Caco-2 (cell line): ENCODE data around the gene DNAJC24. TPM values are rescaled to one million over a fixed set of nuclear protein-coding genes. Genes with fewer than 3 reads are reported as not detected.

Experiments used
- BruUV-seq: library from RNA; stranded (reverse); fragments of 400-500 nt; replicated peaks from 2 replicates; lab custom pipeline; 2021; lab: Mats Ljungman, UMichigan
- CTCF ChIA-PET: fragments of 300-600 bp; sonication (Branson Sonifier 250); formaldehyde crosslinking; loops from one replicate; lab custom pipeline; 2022; ENCODE audit warnings: antibody characterized with exemption; lab: Charles Lee
- POLR2A ChIA-PET: fragments of 300-600 bp; sonication (Branson Sonifier 250); formaldehyde crosslinking; loops from one replicate; lab custom pipeline; 2022; ENCODE audit warnings: antibody characterized with exemption; lab: Charles Lee
- DNase-seq, 2 experiments: peaks; one replicate each; pipeline versions ENCODE4 v3.0.0 to v3.0.0-alpha.2; 2020 to 2022
- H3K27me3 ChIP-seq: replicated peaks from 2 replicates; pipeline ENCODE4 v1.6.0; 2011; ENCODE audit warnings: low read length; ENCODE audit not compliant: control insufficient read depth, insufficient read depth
- H3K36me3 ChIP-seq: 2 replicates; pipeline ENCODE4 v1.5.1; 2011; ENCODE audit warnings: low read length; ENCODE audit not compliant: control insufficient read depth, insufficient read depth
- H3K4me1 ChIP-seq: fragments of 250-450 bp; sonication (Bioruptor Pico); 2 replicates; pipeline ENCODE4 v1.5.1; 2020; ENCODE audit warnings: mild to moderate bottlenecking
- H3K4me3 ChIP-seq: 2 replicates; pipeline ENCODE4 v1.5.1; 2011; ENCODE audit warnings: low read depth, mild to moderate bottlenecking, control low read depth, low read length
- H3K9me3 ChIP-seq: fragments of 250-450 bp; sonication (Bioruptor Pico); 2 replicates; pipeline ENCODE4 v1.5.1; 2020; ENCODE audit warnings: mild to moderate bottlenecking, moderate library complexity
- H3K27ac Mint-ChIP-seq: one replicate; pipeline ENCODE4 v1.8.0; 2022; ENCODE audit warnings: mixed read lengths; ENCODE audit not compliant: unreplicated experiment
- H3K27me3 Mint-ChIP-seq: one replicate; pipeline ENCODE4 v1.8.0; 2022; ENCODE audit warnings: mixed read lengths; ENCODE audit not compliant: insufficient read depth, unreplicated experiment
- H3K36me3 Mint-ChIP-seq: one replicate; pipeline ENCODE4 v1.8.0; 2022; ENCODE audit warnings: mild to moderate bottlenecking, mixed read lengths; ENCODE audit not compliant: insufficient read depth, unreplicated experiment
- H3K4me1 Mint-ChIP-seq: one replicate; pipeline ENCODE4 v1.8.0; 2022; ENCODE audit warnings: low read depth, mixed read lengths; ENCODE audit not compliant: unreplicated experiment
- H3K4me3 Mint-ChIP-seq: one replicate; pipeline ENCODE4 v1.8.0; 2022; ENCODE audit warnings: mild to moderate bottlenecking, moderate library complexity, mixed read lengths; ENCODE audit not compliant: unreplicated experiment
- H3K9me3 Mint-ChIP-seq: one replicate; pipeline ENCODE4 v1.8.0; 2022; ENCODE audit warnings: mixed read lengths; ENCODE audit not compliant: unreplicated experiment
- intact Hi-C: fragments of 100-400 bp; cut with micrococcal nuclease; formaldehyde crosslinking; loops from one replicate; pipeline ENCODE4 v1.10.0; 2022; ENCODE audit not compliant: unreplicated experiment
- total RNA-seq: library from RNA; stranded (reverse); gene quantifications from 2 replicates; pipeline ENCODE4 v1.2.3, GENCODE V29; 2022
- TF ChIP-seq, protein P1 (sequence below), 2 experiments: fragments of 200-600 bp in 1 of 2; IDR thresholded peaks; 1 replicate in 1 of 2; 2 replicates in 1 of 2; pipeline versions ENCODE4 v1.5.1 to v1.8.0; 2011 to 2022; ENCODE audit warnings: antibody characterized with exemption in 1 of 2, control low read depth in 1 of 2, inconsistent platforms in 1 of 2, low read depth in 1 of 2, low read length in 1 of 2, mild to moderate bottlenecking in 1 of 2, moderate library complexity in 1 of 2; ENCODE audit not compliant: insufficient read depth in 1 of 2, severe bottlenecking in 1 of 2, unreplicated experiment in 1 of 2

Gene DNAJC24
- total RNA-seq, 1 experiment from 2014 or later = 14.8 TPM

DNA sequence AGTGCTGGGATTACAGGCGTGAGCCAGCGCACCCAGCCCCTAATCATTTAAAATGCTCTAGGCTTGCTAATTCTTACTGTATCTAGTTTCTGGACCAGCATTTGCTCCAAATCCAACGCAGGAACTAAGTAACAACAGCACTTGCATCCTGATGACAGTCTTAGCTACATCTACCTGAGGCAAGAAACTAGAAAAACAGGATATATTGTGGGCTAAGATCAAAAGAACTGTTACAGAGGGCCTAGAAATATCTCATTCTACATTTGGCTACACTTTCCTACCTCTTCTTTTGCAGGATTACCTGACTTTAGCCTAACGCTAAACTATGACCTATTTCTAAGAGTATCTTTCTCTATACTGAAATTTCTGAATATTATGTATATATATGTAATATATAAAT is 7.9 kb upstream of the DNAJC24 start:
- no peak for DNase-seq
- CTCF ChIA-PET = no interaction called here
- TF ChIP-seq, protein P1, sequence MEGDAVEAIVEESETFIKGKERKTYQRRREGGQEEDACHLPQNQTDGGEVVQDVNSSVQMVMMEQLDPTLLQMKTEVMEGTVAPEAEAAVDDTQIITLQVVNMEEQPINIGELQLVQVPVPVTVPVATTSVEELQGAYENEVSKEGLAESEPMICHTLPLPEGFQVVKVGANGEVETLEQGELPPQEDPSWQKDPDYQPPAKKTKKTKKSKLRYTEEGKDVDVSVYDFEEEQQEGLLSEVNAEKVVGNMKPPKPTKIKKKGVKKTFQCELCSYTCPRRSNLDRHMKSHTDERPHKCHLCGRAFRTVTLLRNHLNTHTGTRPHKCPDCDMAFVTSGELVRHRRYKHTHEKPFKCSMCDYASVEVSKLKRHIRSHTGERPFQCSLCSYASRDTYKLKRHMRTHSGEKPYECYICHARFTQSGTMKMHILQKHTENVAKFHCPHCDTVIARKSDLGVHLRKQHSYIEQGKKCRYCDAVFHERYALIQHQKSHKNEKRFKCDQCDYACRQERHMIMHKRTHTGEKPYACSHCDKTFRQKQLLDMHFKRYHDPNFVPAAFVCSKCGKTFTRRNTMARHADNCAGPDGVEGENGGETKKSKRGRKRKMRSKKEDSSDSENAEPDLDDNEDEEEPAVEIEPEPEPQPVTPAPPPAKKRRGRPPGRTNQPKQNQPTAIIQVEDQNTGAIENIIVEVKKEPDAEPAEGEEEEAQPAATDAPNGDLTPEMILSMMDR (IDR thresholded peaks at IDR 0.05; ENCODE audit: insufficient read depth in 1 of 2, low read depth in 1 of 2, low read length in 1 of 2, severe bottlenecking in 1 of 2, unreplicated experiment in 1 of 2) = no peak
- H3K4me1 Mint-ChIP-seq = no peaks in the 10 kb centered on the region
- no peak overlapping the region for H3K27ac Mint-ChIP-seq
- no peak overlapping the region for H3K4me3 Mint-ChIP-seq
- POLR2A ChIA-PET = no interaction called here
- peaks cover 6% of the 10 kb centered on the region for H3K27me3 Mint-ChIP-seq
- Histone ChIP-seq H3K4me3 (no peak overlapping the region), H3K4me1 (no peaks in the 10 kb centered on the region), H3K27me3 (no peaks in the 10 kb centered on the region), H3K9me3 (no peaks in the 10 kb centered on the region), H3K36me3 (no peaks in the 10 kb centered on the region)
- no peaks in the 10 kb centered on the region for H3K9me3 Mint-ChIP-seq
- H3K36me3 Mint-ChIP-seq = no peaks in the 10 kb centered on the region
- BruUV-seq = no TSS peak
- intact Hi-C loops = no loop called here

DNA sequence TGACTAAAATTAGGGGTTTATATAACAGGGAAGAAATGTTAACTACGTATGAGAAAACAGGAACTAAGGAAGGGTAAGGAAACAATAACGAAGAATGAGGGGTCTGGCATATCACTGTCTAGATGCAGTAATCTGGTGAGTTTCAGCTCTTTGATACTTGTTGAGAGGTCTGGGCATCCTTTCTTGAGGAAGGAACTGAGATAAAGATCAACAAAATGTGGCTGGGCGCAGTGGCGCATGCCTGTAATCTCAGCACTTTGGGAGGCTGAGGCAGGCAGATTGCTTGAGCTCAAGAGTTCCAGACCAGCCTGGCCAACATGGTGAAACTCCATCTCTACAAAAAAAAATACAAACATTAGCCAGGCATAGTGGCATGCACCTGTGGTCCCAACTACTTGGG is 2.9 kb upstream of the DNAJC24 start:
- Mint-ChIP-seq H3K4me1 (no peaks in the 10 kb centered on the region), H3K27ac (no peak overlapping the region), H3K27me3 (peaks cover 11% of the 10 kb centered on the region), H3K36me3 (no peaks in the 10 kb centered on the region), H3K9me3 (no peaks in the 10 kb centered on the region), H3K4me3 (no peak overlapping the region)
- H3K4me3 ChIP-seq = no peak overlapping the region
- BruUV-seq = no TSS peak
- H3K27me3 ChIP-seq = no peaks in the 10 kb centered on the region
- TF ChIP-seq, protein P1 (IDR thresholded peaks at IDR 0.05; ENCODE audit: insufficient read depth in 1 of 2, low read depth in 1 of 2, low read length in 1 of 2, severe bottlenecking in 1 of 2, unreplicated experiment in 1 of 2) = no peak
- intact Hi-C loops = no loop called here
- no peaks in the 10 kb centered on the region for H3K4me1 ChIP-seq
- ChIA-PET POLR2A (no interaction called here), CTCF (no interaction called here)
- DNase-seq = no peak
- H3K36me3 ChIP-seq = no peaks in the 10 kb centered on the region
- no peaks in the 10 kb centered on the region for H3K9me3 ChIP-seq

DNA sequence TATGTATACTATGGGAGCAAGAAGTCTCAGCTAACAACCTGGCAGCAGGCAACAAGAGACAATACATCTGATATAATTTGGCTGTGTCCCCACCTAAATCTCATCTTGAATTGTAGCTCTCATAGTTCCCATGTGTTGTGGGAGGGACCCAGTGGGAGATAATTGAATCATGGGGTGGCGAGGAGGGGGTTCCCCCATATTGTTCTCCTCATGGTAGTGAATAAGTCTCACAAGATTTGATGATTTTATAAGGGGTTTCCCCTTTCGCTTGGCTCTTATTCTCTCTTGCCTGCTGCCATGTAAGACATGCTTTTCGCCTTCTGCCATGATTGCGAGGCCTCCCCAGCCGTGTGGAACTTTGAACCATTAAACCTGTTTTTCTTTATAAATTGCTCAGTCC is 6.2 kb downstream of the DNAJC24 start:
- TF ChIP-seq, protein P1 (IDR thresholded peaks at IDR 0.05; ENCODE audit: insufficient read depth in 1 of 2, low read depth in 1 of 2, low read length in 1 of 2, severe bottlenecking in 1 of 2, unreplicated experiment in 1 of 2) = no peak
- Histone ChIP-seq H3K27me3 (no peaks in the 10 kb centered on the region), H3K9me3 (no peaks in the 10 kb centered on the region), H3K36me3 (no peaks in the 10 kb centered on the region), H3K4me1 (no peaks in the 10 kb centered on the region), H3K4me3 (no peak overlapping the region)
- Mint-ChIP-seq H3K27me3 (no peaks in the 10 kb centered on the region), H3K4me1 (no peaks in the 10 kb centered on the region), H3K36me3 (no peaks in the 10 kb centered on the region), H3K9me3 (no peaks in the 10 kb centered on the region), H3K4me3 (no peak overlapping the region), H3K27ac (no peak overlapping the region)
- no TSS peak for BruUV-seq
- ChIA-PET POLR2A (no interaction called here), CTCF (no interaction called here)
- intact Hi-C loops = no loop called here
- no peak for DNase-seq
